ENCODE data around the gene RBM33. TPM values are rescaled to one million over a fixed set of nuclear protein-coding genes. Genes with fewer than 3 reads are reported as not detected.

Gene RBM33
- total and polyA plus RNA-seq, 5 donors, result 16.6 to 39.1 (median 38.0) TPM

GRCh38 chr7:155693826-155694225 lies 49.4 kb downstream of the RBM33 start:
- WGBS, result 79% methylated on average over 5 of the region's 5 CpGs
- no peak for ATAC-seq
- Histone ChIP-seq H3K4me3 (ENCODE audit: low read length) (no peak overlapping the region), H3K4me1 (ENCODE audit: control insufficient read depth, insufficient read depth, low read length) (peaks cover 6% of the 10 kb centered on the region), H3K27ac (ENCODE audit: low read length) (no peak overlapping the region), H3K27me3 (ENCODE audit: control insufficient read depth, insufficient read depth) (no peaks in the 10 kb centered on the region), H3K9me3 (ENCODE audit: control insufficient read depth, low read length) (no peaks in the 10 kb centered on the region)
- intact Hi-C loops (cut with DNase I), result no loop called here
- no peak for DNase-seq

GRCh38 chr7:155694851-155695250 lies 50.4 kb downstream of the RBM33 start:
- Histone ChIP-seq H3K27ac (ENCODE audit: low read length) (no peak overlapping the region), H3K4me1 (ENCODE audit: control insufficient read depth, insufficient read depth, low read length) (peaks cover 6% of the 10 kb centered on the region), H3K9me3 (ENCODE audit: control insufficient read depth, low read length) (no peaks in the 10 kb centered on the region), H3K4me3 (ENCODE audit: low read length) (no peak overlapping the region), H3K27me3 (ENCODE audit: control insufficient read depth, insufficient read depth) (no peaks in the 10 kb centered on the region)
- DNase-seq, result no peak
- 87% methylated on average over 5 of the region's 5 CpGs for WGBS
- intact Hi-C loops (cut with DNase I), result no loop called here
- ATAC-seq, result no peak

GRCh38 chr7:155696747-155697146 lies 52.3 kb downstream of the RBM33 start:
- Histone ChIP-seq H3K4me3 (ENCODE audit: low read length) (no peak overlapping the region), H3K27me3 (ENCODE audit: control insufficient read depth, insufficient read depth) (no peaks in the 10 kb centered on the region), H3K27ac (ENCODE audit: low read length) (no peak overlapping the region), H3K4me1 (ENCODE audit: control insufficient read depth, insufficient read depth, low read length) (peaks cover 6% of the 10 kb centered on the region), H3K9me3 (ENCODE audit: control insufficient read depth, low read length) (no peaks in the 10 kb centered on the region)
- intact Hi-C loops (cut with DNase I), result no loop called here
- DNase-seq (no peak), ATAC-seq (no peak)
- WGBS, result 80% methylated on average over 5 of the region's 5 CpGs

GRCh38 chr7:155698633-155699032 lies 54.2 kb downstream of the RBM33 start:
- intact Hi-C loops (cut with DNase I), result no loop called here

DNA sequence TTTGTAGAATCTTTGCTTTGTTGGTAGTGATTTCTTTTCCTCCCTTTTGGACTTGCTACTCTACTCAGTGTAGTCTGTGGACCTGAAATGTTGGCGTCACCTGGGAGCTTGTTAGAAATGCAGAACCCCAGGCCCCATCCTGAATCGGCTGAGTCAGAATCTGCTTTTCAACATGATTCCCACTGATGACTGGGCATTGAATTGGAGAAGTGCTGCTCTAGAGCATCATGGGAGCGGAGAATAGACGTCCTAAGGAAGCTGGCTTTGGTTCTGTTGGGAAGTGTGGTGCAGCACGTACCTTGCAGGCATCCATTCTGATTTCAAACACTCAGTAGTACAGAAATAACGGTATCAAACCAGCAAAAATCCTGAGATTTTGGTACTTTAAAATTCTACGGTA lies 54.7 kb downstream of the RBM33 start:
- H3K27ac ChIP-seq (ENCODE audit: low read length), result no peak overlapping the region
- no peak for DNase-seq
- no peak for ATAC-seq
- intact Hi-C loops (cut with DNase I), result no loop called here
- no peaks in the 10 kb centered on the region for H3K27me3 ChIP-seq (ENCODE audit: control insufficient read depth, insufficient read depth)
- no peaks in the 10 kb centered on the region for H3K9me3 ChIP-seq (ENCODE audit: control insufficient read depth, low read length)
- 84% methylated on average over 7 of the region's 7 CpGs for WGBS
- no peak overlapping the region for H3K4me3 ChIP-seq (ENCODE audit: low read length)
- H3K4me1 ChIP-seq (ENCODE audit: control insufficient read depth, insufficient read depth, low read length), result peaks cover 5% of the 10 kb centered on the region

More at GRCh38 chr7:155698633-155699032, 54.2 kb downstream of the RBM33 start:
- 52% methylated on average over 1 of the region's 1 CpG for WGBS
- Histone ChIP-seq H3K27me3 (ENCODE audit: control insufficient read depth, insufficient read depth) (no peaks in the 10 kb centered on the region), H3K4me1 (ENCODE audit: control insufficient read depth, insufficient read depth, low read length) (peaks cover 5% of the 10 kb centered on the region), H3K27ac (ENCODE audit: low read length) (no peak overlapping the region), H3K9me3 (ENCODE audit: control insufficient read depth, low read length) (no peaks in the 10 kb centered on the region), H3K4me3 (ENCODE audit: low read length) (no peak overlapping the region)
- ATAC-seq, result no peak
- DNase-seq, result no peak

DNA sequence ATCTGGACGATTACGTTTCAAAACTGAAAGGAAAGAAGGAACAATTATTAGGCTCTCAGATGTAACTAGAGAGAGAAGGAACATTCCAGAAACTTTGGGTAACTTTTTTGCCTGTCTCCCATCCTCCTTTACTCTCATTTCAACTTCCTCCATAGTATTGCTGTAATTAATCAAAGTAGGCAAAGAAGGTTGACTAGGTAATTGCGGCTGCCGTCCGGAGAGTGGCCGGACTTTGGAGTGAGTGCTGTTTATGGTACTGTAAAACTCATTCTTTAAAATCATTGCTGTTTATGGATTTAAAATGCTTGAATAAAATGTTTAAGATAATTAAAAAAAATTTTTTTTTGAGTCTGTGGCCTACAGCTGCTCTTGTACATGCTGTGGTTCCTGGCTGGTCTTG lies 56.4 kb downstream of the RBM33 start:
- no peak overlapping the region for H3K27ac ChIP-seq (ENCODE audit: low read length)
- peaks cover 5% of the 10 kb centered on the region for H3K4me1 ChIP-seq (ENCODE audit: control insufficient read depth, insufficient read depth, low read length)
- H3K27me3 ChIP-seq (ENCODE audit: control insufficient read depth, insufficient read depth), result no peaks in the 10 kb centered on the region
- 93% methylated on average over 6 of the region's 6 CpGs for WGBS
- no peak overlapping the region for H3K4me3 ChIP-seq (ENCODE audit: low read length)
- H3K9me3 ChIP-seq (ENCODE audit: control insufficient read depth, low read length), result no peaks in the 10 kb centered on the region
- intact Hi-C loops (cut with DNase I), result no loop called here
- no peak for ATAC-seq
- no peak for DNase-seq

GRCh38 chr7:155701972-155702544 lies 57.6 kb downstream of the RBM33 start:
- no peak for DNase-seq
- 94% methylated on average over 3 of the region's 3 CpGs for WGBS
- intact Hi-C loops (cut with DNase I), result no loop called here
- Histone ChIP-seq H3K9me3 (ENCODE audit: control insufficient read depth, low read length) (no peaks in the 10 kb centered on the region), H3K27me3 (ENCODE audit: control insufficient read depth, insufficient read depth) (no peaks in the 10 kb centered on the region), H3K4me1 (ENCODE audit: control insufficient read depth, insufficient read depth, low read length) (peaks cover 1% of the 10 kb centered on the region), H3K4me3 (ENCODE audit: low read length) (no peak overlapping the region), H3K27ac (ENCODE audit: low read length) (no peak overlapping the region)
- ATAC-seq, result no peak

DNA sequence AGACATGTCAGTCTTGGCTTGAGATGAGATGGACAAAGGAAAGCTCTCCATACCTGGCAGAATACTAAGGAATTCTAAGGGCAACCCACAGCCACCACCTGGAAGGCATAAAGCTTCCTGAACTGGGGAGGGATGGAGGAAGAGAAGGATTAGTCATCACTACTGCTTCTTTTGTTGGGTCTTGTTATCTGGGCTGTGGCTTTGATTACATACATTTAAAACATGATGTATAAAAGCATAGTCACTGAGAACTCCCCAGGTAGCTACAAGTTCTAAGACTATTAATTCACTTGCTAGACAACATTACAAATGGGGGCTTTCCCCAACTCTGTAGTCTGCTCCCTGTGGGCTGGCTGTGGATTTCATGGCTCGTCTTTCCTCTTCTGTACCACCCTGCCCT lies 58.2 kb downstream of the RBM33 start:
- 100% methylated on average over 1 of the region's 1 CpG for WGBS
- intact Hi-C loops (cut with DNase I), result no loop called here
- Histone ChIP-seq H3K9me3 (ENCODE audit: control insufficient read depth, low read length) (no peaks in the 10 kb centered on the region), H3K4me3 (ENCODE audit: low read length) (no peak overlapping the region), H3K27ac (ENCODE audit: low read length) (no peak overlapping the region), H3K27me3 (ENCODE audit: control insufficient read depth, insufficient read depth) (no peaks in the 10 kb centered on the region), H3K4me1 (ENCODE audit: control insufficient read depth, insufficient read depth, low read length) (peaks cover 1% of the 10 kb centered on the region)
- ATAC-seq (no peak), DNase-seq (no peak)

DNA sequence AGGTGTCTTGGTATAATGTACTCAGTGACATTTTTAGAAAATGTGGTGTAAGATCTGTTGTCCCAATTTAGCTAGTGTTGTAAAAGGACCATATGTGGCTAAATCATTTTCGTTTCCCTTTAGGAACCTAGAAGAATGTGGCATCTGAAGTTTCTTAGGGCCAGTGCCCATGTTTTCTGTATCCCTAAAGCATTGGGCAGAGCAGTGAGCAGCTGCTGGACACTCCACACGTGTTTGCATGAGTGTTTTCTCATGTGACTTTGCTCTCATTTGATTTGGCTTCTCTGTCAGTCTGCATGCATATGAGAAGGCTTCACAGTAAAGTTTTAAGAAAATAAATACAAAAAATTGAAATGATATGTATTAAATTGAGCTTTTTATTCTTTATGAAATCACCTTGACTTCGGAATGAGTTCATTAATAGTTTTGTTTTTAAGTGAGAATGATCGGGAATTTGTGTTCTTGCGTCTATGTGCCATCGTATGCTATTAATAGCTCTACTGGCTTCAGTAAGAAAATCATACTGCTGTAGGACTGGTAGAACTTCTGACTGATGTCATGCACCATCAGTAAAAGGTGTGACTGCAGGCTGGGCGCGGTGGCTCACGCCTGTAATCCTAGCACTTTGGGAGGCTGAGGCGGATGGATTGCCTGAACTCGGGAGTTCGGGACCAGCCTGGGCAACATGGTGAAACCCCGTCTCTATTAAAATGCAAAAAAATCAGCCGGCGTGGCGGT lies 61.3 kb downstream of the RBM33 start:
- ATAC-seq, result no peak
- no peak overlapping the region for H3K4me3 ChIP-seq (ENCODE audit: low read length)
- no peaks in the 10 kb centered on the region for H3K27me3 ChIP-seq (ENCODE audit: control insufficient read depth, insufficient read depth)
- no peak for DNase-seq
- H3K27ac ChIP-seq (ENCODE audit: low read length), result no peak overlapping the region
- intact Hi-C loops (cut with DNase I), result no loop called here
- 91% methylated on average over 16 of the region's 16 CpGs for WGBS
- peaks cover 1% of the 10 kb centered on the region for H3K4me1 ChIP-seq (ENCODE audit: control insufficient read depth, insufficient read depth, low read length)
- H3K9me3 ChIP-seq (ENCODE audit: control insufficient read depth, low read length), result no peaks in the 10 kb centered on the region

- H3K27ac ChIP-seq (ENCODE audit: low read length), result no peak overlapping the region
- peaks cover 1% of the 10 kb centered on the region for H3K4me1 ChIP-seq (ENCODE audit: control insufficient read depth, insufficient read depth, low read length)
- H3K27me3 ChIP-seq (ENCODE audit: control insufficient read depth, insufficient read depth), result no peaks in the 10 kb centered on the region
- ATAC-seq (no peak), DNase-seq (no peak)
- WGBS, result 97% methylated on average over 10 of the region's 10 CpGs
- H3K9me3 ChIP-seq (ENCODE audit: control insufficient read depth, low read length), result no peaks in the 10 kb centered on the region
- intact Hi-C loops (cut with DNase I), result no loop called here
- H3K4me3 ChIP-seq (ENCODE audit: low read length), result no peak overlapping the region
Measured at GRCh38 chr7:155706376-155706775, 61.9 kb downstream of the RBM33 start.

DNA sequence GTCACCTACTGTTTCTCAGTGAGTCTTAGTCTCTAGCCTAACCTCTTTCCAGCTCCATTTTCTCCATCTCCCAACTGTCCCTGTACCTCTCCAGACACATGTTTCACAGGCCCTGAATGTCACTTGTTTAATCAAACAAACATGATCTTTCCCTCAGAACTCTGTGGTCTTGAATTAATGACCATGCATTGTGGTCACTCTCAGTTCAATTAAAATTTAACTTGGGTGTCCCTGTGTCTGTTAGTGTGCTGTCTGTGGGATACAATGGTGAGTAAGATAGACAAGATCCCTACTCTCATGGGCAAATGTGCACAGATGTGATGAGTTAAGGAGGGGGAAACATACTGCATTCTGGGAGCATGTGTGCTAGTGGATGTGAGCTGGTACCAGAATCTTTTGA lies 65.0 kb downstream of the RBM33 start:
- no peak for ATAC-seq
- H3K27ac ChIP-seq (ENCODE audit: low read length), result no peak overlapping the region
- intact Hi-C loops (cut with DNase I), result no loop called here

More for the DNA sequence above, 65.0 kb downstream of the RBM33 start:
- no peak for DNase-seq
- Histone ChIP-seq H3K4me1 (ENCODE audit: control insufficient read depth, insufficient read depth, low read length) (no peaks in the 10 kb centered on the region), H3K9me3 (ENCODE audit: control insufficient read depth, low read length) (no peaks in the 10 kb centered on the region), H3K4me3 (ENCODE audit: low read length) (no peak overlapping the region), H3K27me3 (ENCODE audit: control insufficient read depth, insufficient read depth) (no peaks in the 10 kb centered on the region)
